ENCODE measurements around the gene RDH8. TPM values are rescaled to one million over a fixed set of nuclear protein-coding genes. Genes with fewer than 3 reads are reported as not detected.

Gene RDH8
- total and polyA plus RNA-seq, 8 donors = not detected

GRCh38 chr19:10005632-10006334 is 7.5 kb upstream of the RDH8 start:
- intact Hi-C loops (cut with DNase I) = no loop called here
- Histone ChIP-seq H3K9me3 (no peaks in the 10 kb centered on the region), H3K36me3 (no peaks in the 10 kb centered on the region), H3K4me1 (no peaks in the 10 kb centered on the region), H3K27ac (peak overlapping the region in 1 of 2 donors; percentile 59), H3K4me3 (no peak overlapping the region), H3K27me3 (peaks cover 9 to 86% of the 10 kb centered on the region in 2 donors)
- DNase-seq (no peak), ATAC-seq (no peak)
- TF ChIP-seq CTCF (IDR thresholded peaks at IDR 0.05) = no peak

- intact Hi-C loops (cut with DNase I) = no loop called here
- Histone ChIP-seq H3K4me1 (no peaks in the 10 kb centered on the region), H3K27ac (peak overlapping the region in 1 of 2 donors; percentile 59), H3K36me3 (no peaks in the 10 kb centered on the region), H3K4me3 (no peak overlapping the region), H3K27me3 (peaks cover 15 to 86% of the 10 kb centered on the region in 2 donors), H3K9me3 (no peaks in the 10 kb centered on the region)
- no peak for TF ChIP-seq CTCF (IDR thresholded peaks at IDR 0.05)
- DNase-seq = peak in 1 of 4 donors; percentile 58
- ATAC-seq = peak; percentile 51
These were observed 7.0 kb upstream of the RDH8 start for GRCh38 chr19:10006335-10006708.

GRCh38 chr19:10006752-10007323 is 6.4 kb upstream of the RDH8 start:
- H3K27ac ChIP-seq = peak overlapping the region in 1 of 2 donors; percentile 48
- H3K4me1 ChIP-seq = no peaks in the 10 kb centered on the region
- no peaks in the 10 kb centered on the region for H3K36me3 ChIP-seq

GRCh38 chr19:10007371-10008183 is 5.7 kb upstream of the RDH8 start:
- no peaks in the 10 kb centered on the region for H3K4me1 ChIP-seq
- peaks cover 17 to 90% of the 10 kb centered on the region in 2 donors for H3K27me3 ChIP-seq
- H3K9me3 ChIP-seq = no peaks in the 10 kb centered on the region
- peak overlapping the region; percentile 13 to 48 for H3K27ac ChIP-seq
- no peaks in the 10 kb centered on the region for H3K36me3 ChIP-seq
- DNase-seq = no peak
- no peak for TF ChIP-seq CTCF (IDR thresholded peaks at IDR 0.05)
- ATAC-seq = peak; percentile 23
- no peak overlapping the region for H3K4me3 ChIP-seq
- intact Hi-C loops (cut with DNase I) = no loop called here

More at GRCh38 chr19:10006752-10007323, 6.4 kb upstream of the RDH8 start:
- no peak for ATAC-seq
- no peaks in the 10 kb centered on the region for H3K9me3 ChIP-seq
- DNase-seq = no peak
- peaks cover 17 to 86% of the 10 kb centered on the region in 2 donors for H3K27me3 ChIP-seq
- no peak for TF ChIP-seq CTCF (IDR thresholded peaks at IDR 0.05)
- no peak overlapping the region for H3K4me3 ChIP-seq
- intact Hi-C loops (cut with DNase I) = no loop called here

Data from left lung (tissue), 10 donors.